HG03520 (cell line): ENCODE measurements around the gene PRIMA1.

ENCODE experiments used
- ATAC-seq: cut with Tn5 transposase; IDR thresholded peaks from one replicate; pipeline ENCODE4 v1.9.1; 2021; ENCODE audit warnings: mild to moderate bottlenecking, moderate library complexity; ENCODE audit not compliant: unreplicated experiment

The PRIMA1 gene

DNA sequence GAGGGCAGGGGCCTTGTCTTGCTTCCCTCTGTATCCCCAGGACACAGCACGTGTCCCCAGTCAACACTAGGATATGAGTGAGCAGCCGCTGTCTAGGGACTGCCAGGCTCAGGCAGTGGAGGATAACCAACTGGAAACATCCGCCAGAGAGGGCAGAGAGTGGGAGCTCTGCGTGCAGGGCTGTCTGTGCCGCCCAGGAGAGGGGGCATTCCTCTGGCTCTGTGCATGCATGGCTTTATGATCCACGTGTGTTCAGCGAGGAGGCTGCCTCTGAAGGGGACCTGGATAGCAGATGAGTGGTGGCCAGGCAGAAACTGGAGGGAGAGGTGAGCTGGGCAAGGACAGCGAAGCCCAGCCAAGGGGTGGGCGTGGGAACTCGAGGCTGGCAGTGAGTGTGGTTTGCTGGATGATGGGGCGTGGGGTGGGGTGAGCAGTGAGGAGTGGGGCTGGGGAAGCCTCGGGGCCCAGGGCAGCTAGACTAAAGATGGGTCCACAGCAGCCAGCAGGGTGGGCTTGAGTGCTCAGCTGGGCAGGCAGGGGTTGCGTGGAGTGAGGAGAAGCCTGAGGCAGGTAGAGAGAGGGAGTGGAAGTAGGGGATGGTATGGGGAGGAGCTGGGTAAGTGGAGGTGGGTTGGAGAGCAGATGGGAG, 72.9 kb downstream of the PRIMA1 start:
- no peak for ATAC-seq

DNA sequence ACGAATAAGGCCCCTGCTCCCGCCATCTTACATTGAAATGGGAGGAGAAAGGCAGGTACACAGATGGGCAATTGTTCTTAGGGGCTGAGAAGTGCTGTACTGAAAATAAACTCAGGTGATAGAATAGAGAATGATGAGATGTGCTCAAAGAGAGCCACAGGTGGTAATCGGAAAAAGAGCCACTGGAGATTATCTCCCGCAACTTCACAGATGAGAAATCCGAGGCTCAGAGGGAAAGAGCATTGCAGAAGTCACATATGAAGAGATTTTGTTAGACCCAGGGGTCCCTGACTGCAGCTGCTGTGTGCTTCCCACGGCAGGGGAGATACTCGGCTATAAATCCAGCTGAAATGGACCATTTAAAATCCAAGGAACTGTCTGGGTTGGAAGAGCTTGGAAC, 73.7 kb downstream of the PRIMA1 start:
- no peak for ATAC-seq

DNA sequence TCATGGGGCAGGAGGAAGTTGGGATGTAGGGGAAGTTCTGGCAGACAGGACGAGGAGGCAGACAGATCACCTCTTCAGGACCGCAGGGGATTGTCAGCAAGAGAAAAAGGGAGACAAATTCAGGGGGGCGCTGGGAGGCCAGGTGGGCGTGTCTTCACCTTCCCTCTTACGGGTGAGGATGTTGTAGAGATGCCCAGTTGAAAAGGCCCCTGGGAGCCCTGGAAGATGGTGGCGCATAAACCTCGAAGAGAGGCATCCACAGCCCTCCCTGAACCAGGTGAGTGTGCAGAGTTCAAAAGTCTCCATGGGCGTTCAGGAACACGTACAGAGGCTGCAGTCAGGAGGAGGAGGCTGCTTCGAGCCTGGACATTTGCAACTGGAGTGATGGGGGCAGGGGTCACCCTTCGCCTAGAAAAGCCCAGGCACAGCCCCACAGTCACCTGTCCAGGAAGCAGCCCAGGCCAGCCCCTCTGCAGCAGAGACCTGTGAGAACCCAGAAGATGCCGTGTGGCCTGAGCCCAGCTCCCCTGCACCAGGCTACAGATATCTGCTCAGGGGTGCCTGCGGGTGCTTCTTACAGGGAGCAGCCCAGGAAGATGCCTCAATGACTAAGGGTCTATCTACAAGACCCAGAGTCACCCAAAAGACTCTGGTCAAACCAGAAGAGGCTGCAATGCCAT, 74.4 kb downstream of the PRIMA1 start:
- ATAC-seq, result no peak

DNA sequence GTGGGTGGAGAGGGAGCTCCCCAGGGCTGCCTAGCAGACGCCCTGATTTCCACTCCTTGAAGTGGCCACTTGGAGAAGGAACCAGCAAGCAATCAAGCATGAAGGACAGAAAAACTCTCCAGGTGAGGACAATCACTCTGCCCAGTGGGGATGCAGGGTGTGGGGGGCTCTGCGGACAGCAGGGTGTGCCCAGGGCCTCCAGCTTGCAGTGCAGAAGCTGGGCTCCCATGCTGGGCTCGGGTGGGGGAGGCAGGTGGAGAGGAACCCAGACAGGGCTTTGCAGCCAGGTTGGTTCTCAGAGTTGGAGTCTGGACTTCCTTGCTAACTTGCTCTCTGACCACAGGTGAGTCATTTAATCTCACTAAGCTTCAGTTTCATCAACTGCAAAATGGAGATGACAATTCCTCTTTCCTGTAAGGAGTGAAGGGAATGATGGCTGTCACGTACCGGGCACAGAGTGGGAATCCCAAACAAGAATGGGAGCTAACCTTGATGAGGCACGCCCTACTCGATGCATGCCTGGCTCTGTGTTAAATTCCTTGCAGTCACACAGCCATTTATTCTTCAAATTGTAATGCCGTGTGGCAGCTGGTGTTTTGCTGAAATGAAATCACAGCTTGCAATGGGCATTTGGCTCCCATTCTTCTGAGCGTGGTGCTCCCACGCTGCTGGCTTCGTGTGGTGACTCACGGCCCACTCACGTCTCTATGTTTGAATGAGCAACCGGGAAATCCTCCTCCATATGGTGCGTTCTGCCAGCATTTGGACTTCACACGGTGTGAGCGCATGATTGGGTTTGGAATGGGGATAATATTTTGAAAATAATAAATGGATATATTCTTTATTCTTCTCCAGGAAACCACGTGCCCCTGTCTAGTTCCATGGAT, 75.2 kb downstream of the PRIMA1 start:
- no peak for ATAC-seq

DNA sequence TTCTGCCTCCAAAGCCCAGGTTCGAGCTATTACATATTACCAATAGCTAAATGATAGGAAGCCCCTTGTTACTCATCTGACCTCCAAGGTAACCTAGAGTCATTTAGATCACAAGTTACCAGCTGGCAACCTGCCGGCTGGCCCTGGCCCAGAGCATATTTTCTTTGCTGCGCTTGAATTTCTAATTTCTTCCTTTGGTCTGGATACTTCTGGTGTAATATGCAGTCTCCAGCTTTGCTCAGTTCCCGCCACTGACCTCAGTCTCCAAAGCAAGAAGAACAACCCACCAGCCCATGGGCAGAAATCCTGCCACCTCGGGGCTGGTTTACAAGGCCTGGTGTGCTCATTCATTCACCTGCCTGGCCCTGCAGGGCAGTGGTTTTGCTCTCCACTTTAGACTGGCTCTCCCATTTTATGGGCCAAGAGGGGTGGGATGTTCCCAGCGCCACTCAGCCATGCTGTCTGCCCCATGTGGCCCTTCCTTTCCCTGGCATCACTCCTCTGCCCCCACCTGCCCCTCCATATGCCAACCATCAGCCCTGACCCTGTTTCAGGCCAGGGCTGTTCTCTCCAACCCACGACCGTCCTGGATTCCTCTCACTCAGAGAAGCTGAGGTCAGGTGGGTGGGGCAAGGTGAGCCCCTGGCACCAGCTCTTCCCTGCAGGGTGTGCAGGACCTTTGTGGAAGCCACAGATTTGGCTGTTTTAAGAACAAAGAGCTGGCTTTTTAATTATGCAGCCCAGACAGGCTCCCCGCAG, 76.0 kb downstream of the PRIMA1 start:
- no peak for ATAC-seq

DNA sequence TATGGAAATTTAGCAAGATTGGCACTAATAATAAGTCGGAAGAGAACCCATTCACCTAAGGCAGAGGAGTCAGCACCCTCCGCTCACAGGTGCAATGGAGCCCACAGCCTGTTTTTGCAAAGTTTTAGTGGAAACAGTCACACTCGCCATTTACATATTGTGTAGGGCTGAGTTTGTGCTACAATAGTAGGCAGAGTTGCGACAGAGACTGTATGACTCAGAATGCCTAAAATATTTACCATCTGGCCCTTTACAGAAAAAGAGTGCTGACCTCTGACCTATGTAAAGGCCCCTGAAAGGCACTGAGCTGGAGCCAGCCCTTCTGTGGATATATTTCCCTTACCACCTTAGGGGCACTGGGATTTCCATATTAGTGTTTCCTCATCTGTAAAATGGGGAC, 79.0 kb downstream of the PRIMA1 start:
- ATAC-seq, result no peak

DNA sequence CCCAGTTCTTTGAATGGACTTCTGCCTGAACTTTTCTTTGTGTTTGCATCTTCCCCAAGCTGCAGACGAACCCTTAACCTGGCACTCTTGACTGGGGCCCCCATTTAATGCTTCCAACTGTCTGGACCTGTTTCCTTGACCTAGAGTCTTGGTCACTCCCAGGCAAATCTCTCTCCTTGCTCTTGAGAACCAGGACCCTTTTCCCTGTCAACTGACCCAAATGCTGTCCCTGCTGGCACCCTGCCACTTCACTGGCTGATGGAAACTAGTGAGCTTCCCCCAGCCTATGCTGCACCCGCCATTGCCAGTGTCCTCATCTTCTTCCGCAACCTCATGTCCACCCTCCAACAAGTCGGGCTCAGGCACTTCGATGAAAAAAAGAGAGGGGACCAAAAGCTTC, 79.5 kb downstream of the PRIMA1 start:
- no peak for ATAC-seq

DNA sequence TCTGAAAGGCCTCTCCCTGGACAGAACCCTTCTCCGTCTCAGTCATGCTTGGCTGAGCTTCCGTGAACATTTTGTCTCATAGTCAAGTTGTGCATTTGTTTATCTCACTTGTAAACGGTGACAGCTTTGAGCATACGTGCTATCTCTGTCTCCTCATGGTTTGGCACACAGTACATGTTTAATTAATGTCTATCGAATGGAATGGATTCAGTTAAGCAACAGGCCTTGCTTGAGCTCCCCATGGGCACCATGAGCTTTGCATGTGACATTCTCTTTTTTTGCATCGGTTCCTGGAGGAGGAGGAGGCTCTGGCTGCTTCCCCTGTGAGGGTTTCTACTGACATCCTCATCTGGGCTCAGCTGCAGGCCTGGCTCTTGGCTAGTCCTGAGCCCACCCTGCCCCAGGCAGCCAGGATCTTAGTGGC, 80.0 kb downstream of the PRIMA1 start:
- ATAC-seq, result no peak

DNA sequence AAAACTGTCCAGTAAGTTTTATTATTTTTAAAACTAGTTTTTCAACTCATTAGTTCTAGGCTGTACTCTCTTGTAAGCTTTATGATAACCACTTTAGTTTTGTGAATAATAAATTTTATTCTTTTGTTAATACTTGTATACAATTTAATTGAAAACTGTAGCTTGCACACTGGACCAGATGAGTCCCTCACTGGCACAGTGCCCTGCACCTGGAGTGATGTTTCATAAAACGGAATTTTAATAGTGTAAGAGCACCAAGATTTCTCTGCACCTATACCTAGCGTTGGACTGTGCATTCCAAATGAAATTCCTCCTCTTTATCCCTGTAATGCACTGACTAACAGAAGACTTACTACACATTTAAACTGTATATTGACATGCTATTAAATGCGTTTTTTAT, 80.8 kb downstream of the PRIMA1 start:
- no peak for ATAC-seq

DNA sequence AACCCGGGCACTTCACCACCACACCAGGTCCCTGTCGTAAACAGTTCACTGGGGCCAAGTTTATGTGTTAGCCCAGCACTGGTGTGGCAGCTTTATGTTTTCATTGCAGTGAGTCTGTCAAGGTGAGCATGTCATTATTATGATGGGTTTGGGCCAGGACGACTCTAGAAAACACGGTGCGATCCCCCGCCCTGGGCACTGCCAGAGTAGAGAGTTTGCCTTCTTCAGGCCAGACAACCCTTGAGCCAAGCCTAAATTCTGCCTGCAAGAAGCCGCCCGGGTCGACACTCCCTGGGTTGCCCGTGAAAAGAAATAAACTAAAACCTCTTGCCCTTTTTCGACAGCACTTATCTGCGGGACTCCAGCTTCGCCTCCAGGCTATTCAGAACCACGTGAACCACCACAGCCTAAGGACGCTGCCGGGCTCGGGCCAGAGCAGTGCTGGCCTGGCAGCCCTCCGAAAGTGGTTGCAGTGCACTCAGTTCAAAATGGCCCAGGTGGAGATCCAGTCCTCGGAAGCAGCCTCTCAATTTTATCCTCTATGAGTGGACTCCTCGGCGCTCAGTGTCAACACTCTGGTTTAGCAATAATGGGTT, 81.8 kb downstream of the PRIMA1 start:
- no peak for ATAC-seq

DNA sequence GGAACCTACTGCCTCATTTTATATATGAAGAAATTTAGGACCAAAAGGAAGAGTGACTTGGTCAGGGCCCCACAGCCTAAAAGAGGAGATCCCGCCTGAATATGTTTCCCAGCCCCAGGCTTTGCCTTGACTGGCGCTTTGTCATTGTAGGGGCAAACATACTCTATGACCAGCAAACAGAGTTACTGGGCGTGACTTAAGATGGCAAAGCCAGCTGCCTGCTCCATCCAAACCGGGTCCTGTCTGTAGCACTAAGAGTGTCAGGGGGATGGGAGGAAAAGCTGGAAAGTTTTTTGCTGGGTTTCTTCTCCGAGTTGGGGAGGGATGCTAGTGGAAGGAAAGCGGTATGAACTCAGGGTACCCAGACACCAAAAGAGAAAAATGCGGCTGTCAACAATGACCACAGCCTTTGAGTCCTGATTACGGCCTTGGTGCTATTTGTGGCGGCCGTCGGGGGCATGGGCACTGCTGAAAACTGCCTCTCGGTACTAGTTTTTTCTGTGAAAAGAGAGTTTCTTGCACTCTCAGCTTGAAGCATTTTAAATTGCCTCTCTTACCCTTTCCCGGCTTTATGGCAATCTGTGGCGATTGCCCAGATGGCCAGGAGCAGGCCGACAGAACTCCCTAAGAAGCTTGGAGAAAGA, 82.7 kb downstream of the PRIMA1 start:
- ATAC-seq, result no peak

DNA sequence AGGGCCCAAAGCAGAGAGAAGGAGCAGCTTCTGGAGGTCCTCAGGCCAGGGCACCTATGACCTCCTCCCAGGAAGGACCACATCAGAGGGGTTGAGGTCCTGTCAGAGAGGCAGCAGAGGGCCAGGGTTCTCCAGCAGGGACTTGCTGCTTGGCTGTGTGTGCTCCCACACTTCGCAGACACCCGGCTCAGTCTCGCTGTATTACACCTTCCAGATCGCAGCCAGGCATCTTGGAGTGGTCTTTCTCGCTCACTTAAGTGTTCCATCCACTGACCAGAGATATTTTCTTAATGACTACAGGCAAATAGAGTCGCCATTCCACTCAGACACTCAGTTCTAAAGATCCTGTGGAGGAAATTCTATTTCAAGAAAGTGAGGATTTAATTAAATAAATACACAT, 84.3 kb downstream of the PRIMA1 start:
- ATAC-seq, result no peak

DNA sequence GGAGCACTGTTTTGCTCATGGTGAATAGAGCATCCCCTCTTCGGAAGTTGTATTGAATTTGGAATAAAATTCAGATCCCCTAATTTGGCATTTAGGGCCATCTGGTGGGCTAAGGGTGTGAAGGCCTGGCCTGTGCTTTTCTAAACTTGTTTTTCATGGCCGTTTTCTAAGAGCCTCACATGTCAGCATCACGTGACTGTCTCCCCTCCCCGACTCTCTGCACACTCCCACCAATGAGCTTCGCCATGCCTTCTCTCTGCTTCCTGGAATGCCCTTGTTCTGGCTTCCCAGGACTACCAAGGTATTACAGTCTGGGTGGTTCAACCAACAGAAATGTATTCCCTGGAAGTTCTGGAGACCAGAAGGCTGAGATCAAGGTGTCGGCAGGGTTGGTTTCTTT, 85.3 kb downstream of the PRIMA1 start:
- no peak for ATAC-seq

DNA sequence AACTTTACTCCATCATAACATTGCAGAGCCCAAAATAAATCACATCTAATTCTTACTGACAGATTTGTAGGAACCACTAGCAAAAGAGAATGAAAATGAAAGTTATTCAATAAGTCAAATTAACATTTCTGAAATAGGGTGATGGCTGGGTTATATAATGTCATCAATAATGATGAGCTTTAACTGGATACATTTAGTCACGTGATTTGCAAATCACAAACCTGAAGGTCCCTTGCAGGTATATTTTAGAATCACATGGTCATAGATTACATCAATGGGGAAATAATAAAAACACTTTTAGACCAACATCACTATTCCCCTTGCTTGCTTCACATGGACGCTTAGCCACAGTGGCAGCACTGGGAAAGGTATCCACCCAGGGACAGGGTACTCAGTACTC, 86.7 kb downstream of the PRIMA1 start:
- ATAC-seq, result no peak

DNA sequence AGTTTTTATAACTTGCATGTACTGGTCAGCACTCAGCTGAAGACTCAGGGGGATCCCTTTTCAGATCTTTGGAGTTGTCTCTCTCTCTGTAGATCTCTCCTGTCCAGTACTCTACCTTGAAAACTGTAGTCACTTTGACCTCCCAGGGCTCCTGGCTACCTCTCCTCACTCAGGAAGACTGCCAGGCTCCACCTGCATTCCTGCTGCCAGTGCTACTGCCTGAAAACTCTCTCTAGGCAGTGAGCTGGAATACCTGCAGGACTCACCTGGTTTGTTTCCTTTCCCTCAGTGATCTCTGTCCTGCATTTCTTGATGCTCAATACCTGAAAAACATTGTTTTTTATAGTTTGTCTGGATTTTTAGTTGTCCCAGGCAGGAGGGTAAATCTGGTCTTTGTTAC, 87.4 kb downstream of the PRIMA1 start:
- ATAC-seq, result no peak

DNA sequence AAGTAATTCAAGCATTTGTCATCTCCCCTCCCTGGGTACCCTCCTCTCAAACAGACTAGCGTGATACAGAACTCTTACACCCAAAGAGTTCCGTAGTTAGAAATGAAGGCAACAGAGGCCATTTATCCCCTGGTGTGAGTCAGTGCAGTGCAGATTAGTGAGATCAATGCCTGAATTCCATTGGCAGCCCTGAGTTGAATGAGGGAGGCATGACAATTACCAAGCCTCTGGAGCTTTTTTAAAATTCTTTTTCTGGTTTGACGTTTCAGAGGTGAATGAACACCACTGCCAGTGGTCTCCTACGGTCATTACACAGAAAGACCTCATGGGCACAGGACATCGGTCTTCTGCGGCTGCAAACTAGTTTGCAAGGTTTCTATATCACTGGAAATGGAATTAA, 94.4 kb downstream of the PRIMA1 start:
- ATAC-seq, result no peak

DNA sequence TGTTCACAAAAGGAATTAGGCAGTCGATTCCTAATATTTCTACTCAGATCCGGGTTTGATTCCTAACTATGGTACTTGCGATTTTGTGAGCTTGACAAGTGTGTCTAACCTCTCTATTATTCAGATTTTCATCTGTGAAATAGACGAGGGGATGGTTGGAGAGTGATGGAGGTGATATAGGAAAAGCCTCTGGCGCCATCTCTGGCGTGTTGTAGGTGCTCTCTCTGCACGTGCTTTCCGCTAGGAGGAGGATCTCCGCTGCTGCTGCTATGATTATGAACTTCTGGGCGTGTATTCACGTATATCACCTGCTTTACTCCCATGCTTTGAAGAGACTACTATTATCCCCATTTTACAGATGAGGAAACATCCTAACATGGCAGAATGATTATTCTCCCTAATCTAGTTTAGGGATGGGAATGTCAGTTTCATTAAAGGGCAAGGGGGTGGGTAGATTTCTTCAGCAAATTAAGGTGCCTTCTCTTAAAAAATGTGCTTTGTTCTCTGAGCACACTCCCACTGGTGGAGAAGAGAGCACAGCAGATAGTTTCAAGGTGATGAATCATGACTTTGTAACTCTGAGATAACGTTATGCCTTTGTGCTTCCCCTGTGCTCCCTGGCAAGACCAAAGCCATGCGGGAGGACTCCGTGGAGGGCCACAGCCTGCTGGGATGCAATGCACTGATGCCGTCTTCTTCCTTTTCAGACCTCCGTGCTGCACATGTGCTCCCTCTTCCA, 97.1 kb downstream of the PRIMA1 start:
- no peak for ATAC-seq

DNA sequence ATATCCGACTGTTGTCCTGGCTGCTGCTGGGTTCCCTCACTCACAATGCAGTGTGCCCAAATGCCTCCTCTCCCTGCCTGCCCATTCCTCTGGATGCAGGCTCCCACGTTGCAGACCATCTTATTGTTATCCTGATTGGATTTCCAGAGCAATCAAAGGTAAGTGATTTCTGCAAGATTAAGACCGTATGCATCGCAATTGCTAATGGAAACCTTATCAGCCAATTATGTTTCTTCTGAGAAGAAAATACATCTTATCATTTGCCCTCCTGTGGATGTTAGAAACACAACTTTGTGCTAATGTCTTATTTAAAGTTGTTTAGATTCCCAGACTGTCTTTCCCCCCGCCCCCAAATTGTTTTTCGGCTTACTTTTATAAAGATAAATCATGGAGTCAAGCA, 98.1 kb downstream of the PRIMA1 start:
- ATAC-seq, result no peak

DNA sequence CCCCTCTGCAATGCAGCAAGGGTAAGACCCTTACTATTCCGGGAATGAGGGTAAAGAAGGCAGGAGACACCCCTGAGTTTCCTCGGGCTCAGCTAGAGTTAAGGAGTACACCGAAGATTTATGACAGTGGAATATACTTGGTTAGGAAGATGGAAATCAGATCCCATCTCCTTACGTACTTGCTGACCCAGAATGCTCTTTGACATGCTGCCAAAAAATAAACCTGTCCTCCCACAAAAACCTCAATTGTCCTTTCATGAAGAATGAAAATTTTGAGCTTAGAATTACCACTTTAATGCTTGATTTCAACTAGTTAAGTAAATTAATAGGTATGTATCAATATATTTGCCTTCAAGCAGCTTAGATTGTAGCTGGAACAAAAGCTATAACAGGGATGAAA, 99.5 kb downstream of the PRIMA1 start:
- ATAC-seq, result no peak

DNA sequence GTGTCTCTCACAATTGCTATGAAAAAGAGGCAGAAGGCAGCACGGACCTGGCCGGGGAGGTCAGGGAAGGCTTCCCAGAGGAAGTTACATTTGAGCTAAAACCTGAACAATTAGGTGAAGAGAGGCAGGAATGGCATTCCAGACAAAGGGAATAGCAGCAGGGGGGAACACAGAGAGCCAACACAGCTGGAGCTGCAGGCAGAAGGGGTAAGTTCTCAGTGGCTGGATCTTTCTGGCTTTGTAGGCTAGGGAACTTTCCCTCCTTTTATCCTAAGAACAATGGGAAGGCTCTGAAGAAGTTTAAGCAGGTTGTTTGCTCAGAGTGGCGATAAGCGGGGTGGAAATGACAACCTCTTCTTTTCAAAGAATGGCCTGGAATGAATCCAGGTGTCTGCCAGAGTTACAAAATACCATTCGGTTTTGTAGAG, 100.0 kb downstream of the PRIMA1 start:
- no peak for ATAC-seq
